Activated gamma-delta T cell treated with anti-CD3 and anti-CD28 coated beads, Interleukin-2, amount 50 U/mL, for 16 hours (primary cell): ENCODE data around the gene ZNF790.

ENCODE experiments used
- DNase-seq: peaks from one replicate; pipeline ENCODE4 v3.0.0-alpha.2; 2020; ENCODE audit warnings: low read depth

Gene ZNF790

DNA sequence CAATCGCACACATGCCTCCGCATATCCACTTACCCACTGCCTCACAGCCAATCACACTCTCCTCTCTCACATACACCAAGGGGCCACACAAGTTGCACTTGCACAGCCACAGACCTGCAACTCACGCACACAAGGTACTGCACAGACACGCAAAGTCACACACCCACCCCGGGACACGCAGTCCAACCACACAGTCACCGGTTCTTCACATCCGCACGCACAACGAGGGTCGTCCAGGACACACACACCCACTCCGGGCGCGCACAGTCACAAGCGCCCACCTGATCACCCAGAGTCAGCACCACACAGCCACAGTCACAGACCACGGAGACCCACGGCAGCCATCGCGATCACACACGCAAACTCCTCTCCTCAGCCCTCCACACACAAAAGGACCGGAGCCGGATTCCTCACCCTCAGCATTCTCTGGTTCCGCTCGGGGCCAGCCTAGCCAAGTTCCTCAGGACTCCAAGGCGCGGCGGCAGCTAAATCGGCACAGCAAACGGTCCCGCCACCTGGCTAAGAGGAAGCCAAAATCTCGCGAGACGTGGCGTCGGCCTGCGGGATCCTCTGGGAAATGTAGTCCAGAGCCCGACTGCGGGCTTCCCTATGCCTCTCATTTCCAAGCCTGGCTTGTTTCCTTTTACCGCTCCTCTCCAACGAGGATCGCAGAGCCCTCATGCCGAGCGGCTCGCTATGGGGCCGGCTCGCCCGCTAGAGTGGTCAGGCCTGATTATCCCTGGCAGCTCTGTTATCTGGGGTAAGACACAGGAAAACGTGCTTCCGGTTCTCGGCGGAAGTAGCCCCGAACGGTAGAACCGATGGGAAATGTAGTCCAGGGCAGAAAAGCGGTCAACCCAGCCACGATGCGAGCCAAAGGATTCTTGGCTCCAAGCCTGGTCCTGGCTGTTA, 65.6 kb downstream of the ZNF790 start, which contains the start of gene ZNF850:
TSS of gene ZNF850 (minus strand) at position 497 of the 912 bp plus-strand sequence. CDS start 10,201 bp downstream, outside the sequence.
- DNase-seq: peak; percentile 92

DNA sequence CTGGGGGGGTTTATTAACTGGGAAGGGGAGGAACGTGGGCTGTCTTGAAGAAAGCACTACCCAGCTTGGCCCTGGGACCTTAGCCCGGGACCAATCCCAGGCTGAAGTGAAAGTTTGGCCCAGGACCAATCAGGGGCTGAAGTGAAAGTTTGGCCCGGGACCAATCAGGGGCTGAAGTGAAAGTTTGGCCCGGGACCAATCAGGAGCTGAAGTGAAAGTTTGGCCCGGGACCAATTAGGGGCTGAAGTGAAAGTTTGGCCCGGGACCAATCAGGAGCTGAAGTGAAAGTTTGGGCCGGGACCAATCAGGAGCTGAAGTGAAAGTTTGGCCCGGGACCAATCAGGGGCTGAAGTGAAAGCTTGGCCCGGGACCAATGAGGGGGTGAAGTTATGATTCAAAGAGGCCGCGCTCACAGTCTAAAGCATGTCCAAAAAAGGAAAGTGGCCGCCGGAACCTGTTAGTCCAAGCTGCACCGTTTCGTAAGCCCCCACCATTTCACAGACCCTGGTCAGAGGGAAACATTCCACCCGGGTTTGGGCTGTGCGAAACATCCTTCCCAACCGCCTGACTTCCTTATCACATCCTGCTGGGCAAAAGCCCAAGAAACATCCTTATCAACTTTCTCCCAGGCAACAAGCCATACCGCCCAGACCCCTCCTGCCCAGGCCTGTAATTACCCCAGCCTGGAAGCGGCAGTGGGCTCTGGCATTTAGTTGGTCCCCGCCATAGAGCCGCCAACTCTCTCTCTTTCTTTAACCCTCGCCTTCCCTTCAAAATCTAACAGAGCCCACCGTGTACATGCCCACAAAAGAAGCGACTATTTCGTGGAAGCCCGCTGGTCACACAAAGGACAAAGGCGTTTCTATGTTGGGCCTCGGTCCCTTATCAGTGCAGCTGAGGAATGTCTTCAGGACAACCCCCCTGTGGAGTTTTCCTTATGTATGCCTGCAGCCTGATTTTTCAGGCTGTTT, 66.6 kb downstream of the ZNF790 start:
- DNase-seq: no peak
